Measurements from ENCODE around the gene WDR45B.
"Not testable (repeated sequence)": the region's sequence is repeated elsewhere in the genome, so short reads cannot be mapped to it uniquely, and the experiment has no call there.

The WDR45B gene

GRCh38 chr17:82657926-82658325, 9.7 kb upstream of the WDR45B start:
- DNase-seq (ENCODE audit: low read depth) = no peak
- no peak overlapping the region for H3K4me3 ChIP-seq (ENCODE audit: low read depth, low read length)
- no peak for TF ChIP-seq CTCF (conservative IDR thresholded peaks at IDR 0.05; ENCODE audit: low read depth, low read length)

GRCh38 chr17:82656266-82656665, 8.0 kb upstream of the WDR45B start:
- no peak for DNase-seq (ENCODE audit: low read depth)
- TF ChIP-seq CTCF (conservative IDR thresholded peaks at IDR 0.05; ENCODE audit: low read depth, low read length) = no peak
- no peak overlapping the region for H3K4me3 ChIP-seq (ENCODE audit: low read depth, low read length)

- TF ChIP-seq CTCF (conservative IDR thresholded peaks at IDR 0.05; ENCODE audit: low read depth, low read length) = no peak
- no peak overlapping the region for H3K4me3 ChIP-seq (ENCODE audit: low read depth, low read length)
- no peak for DNase-seq (ENCODE audit: low read depth)
Observed at GRCh38 chr17:82655523-82655922, 7.3 kb upstream of the WDR45B start.

GRCh38 chr17:82655038-82655479, 6.8 kb upstream of the WDR45B start:
- H3K4me3 ChIP-seq (ENCODE audit: low read depth, low read length) = no peak overlapping the region
- TF ChIP-seq CTCF (conservative IDR thresholded peaks at IDR 0.05; ENCODE audit: low read depth, low read length) = no peak
- peak; percentile 20 for DNase-seq (ENCODE audit: low read depth)

- not testable (repeated sequence) for DNase-seq (ENCODE audit: low read depth); H3K4me3 ChIP-seq (ENCODE audit: low read depth, low read length)
Observed at GRCh38 chr17:82654611-82655010, 6.4 kb upstream of the WDR45B start.

- TF ChIP-seq CTCF (conservative IDR thresholded peaks at IDR 0.05; ENCODE audit: low read depth, low read length) = no peak
- DNase-seq (ENCODE audit: low read depth) = no peak
Observed at GRCh38 chr17:82653651-82654528, 5.6 kb upstream of the WDR45B start.

GRCh38 chr17:82650723-82651122, 2.5 kb upstream of the WDR45B start:
- H3K4me3 ChIP-seq (ENCODE audit: low read depth, low read length) = no peak overlapping the region
- TF ChIP-seq CTCF (conservative IDR thresholded peaks at IDR 0.05; ENCODE audit: low read depth, low read length) = no peak
- DNase-seq (ENCODE audit: low read depth) = no peak

More at GRCh38 chr17:82653651-82654528, 5.6 kb upstream of the WDR45B start:
- H3K4me3 ChIP-seq (ENCODE audit: low read depth, low read length) = no peak overlapping the region

All from choroid plexus epithelial cell (primary cell).